HepG2 (cell line): ENCODE measurements around the gene PPP4C. TPM values are rescaled to one million over a fixed set of nuclear protein-coding genes. Genes with fewer than 3 reads are reported as not detected.

Experiments
- CBX2 ChIP-seq, 2 experiments: fragments of 200-600 bp in 1 of 2; sonication (generic); formaldehyde crosslinking in 1 of 2; IDR thresholded peaks; 2 replicates each; pipeline versions ENCODE4 v1.7.0 to v1.8.1; 2018 to 2022; ENCODE audit warnings: low read depth in 2 of 2, low read length in 1 of 2, mild to moderate bottlenecking in 1 of 2, missing genetic modification reagents in 1 of 2
- GTF2F1 ChIP-seq: fragments of 150-350 bp; IDR thresholded peaks from 2 replicates; pipeline ENCODE4 v1.6.1; 2014; ENCODE audit warnings: low read length
- HOXA3 ChIP-seq: sonication (generic); formaldehyde crosslinking; IDR thresholded peaks from 2 replicates; pipeline ENCODE4 v1.5.0; 2020; ENCODE audit warnings: missing genetic modification reagents
- KDM4B ChIP-seq: sonication (generic); formaldehyde crosslinking; IDR thresholded peaks from 2 replicates; pipeline ENCODE4 v1.4.0; 2020; ENCODE audit warnings: missing genetic modification reagents
- POLR2AphosphoS2 ChIP-seq: IDR thresholded peaks from 2 replicates; pipeline ENCODE4 v1.6.1; 2011; ENCODE audit warnings: low read depth, low read length, improper control_type of control experiment
- SKI ChIP-seq: fragments of 450-650 bp; IDR thresholded peaks from one replicate; pipeline ENCODE4 v1.6.1; 2018; ENCODE audit warnings: mild to moderate bottlenecking; ENCODE audit not compliant: partially characterized antibody
- TBL1XR1 ChIP-seq: fragments of 150-350 bp; IDR thresholded peaks from 2 replicates; pipeline ENCODE4 v1.6.1; 2014; ENCODE audit warnings: borderline replicate concordance, low read length; ENCODE audit not compliant: partially characterized antibody
- ZC3H4 ChIP-seq: sonication (generic); formaldehyde crosslinking; IDR thresholded peaks from 2 replicates; pipeline ENCODE4 v1.4.0; 2020; ENCODE audit warnings: missing genetic modification reagents, borderline replicate concordance
- ZKSCAN5 ChIP-seq: sonication (generic); formaldehyde crosslinking; IDR thresholded peaks from 2 replicates; pipeline ENCODE4 v1.5.1; 2020; ENCODE audit warnings: mild to moderate bottlenecking, missing genetic modification reagents
- ZNF10 ChIP-seq: sonication (generic); formaldehyde crosslinking; IDR thresholded peaks from 2 replicates; pipeline ENCODE4 v1.4.0; 2020; ENCODE audit warnings: mild to moderate bottlenecking, low read depth, missing genetic modification reagents, borderline replicate concordance
- ZNF335 ChIP-seq: sonication (generic); formaldehyde crosslinking; IDR thresholded peaks from 2 replicates; pipeline ENCODE4 v1.4.0; 2020; ENCODE audit warnings: missing genetic modification reagents
- ZNF615 ChIP-seq: sonication (generic); formaldehyde crosslinking; IDR thresholded peaks from 2 replicates; pipeline ENCODE4 v1.5.0; 2020; ENCODE audit warnings: mild to moderate bottlenecking, missing genetic modification reagents, borderline replicate concordance
- ZNF616 ChIP-seq: sonication (generic); formaldehyde crosslinking; IDR thresholded peaks from 2 replicates; pipeline ENCODE4 v1.5.0; 2020; ENCODE audit warnings: low read depth, mild to moderate bottlenecking, missing genetic modification reagents
- ZNF629 ChIP-seq: sonication (generic); formaldehyde crosslinking; conservative IDR thresholded peaks from 2 replicates; pipeline ENCODE4 v1.5.0; 2020; ENCODE audit warnings: missing genetic modification reagents
- polyA plus RNA-seq, 8 experiments: library from polyadenylated mRNA; depleted of rRNA in 3 of 8; stranded (reverse) in 7 of 8; unstranded in 1 of 8; fragments of >200 nt; fragmentation: Illumina TruSeq in 4 of 8; extraction: Trizol in 4 of 8; gene quantifications; 2 replicates each; pipeline versions ENCODE4 v1.2.1 to v1.2.3, GENCODE V29; 2011 to 2016; ENCODE audit warnings: low read depth in 4 of 8, missing spikeins in 1 of 8, mixed read lengths in 1 of 8; ENCODE audit not compliant: insufficient read depth in 1 of 8
- total RNA-seq, 5 experiments: library from RNA; depleted of rRNA; stranded (reverse); fragments of >200 nt; fragmentation: Illumina TruSeq; extraction: Trizol; gene quantifications; 2 replicates each; pipeline ENCODE4 v1.2.3, GENCODE V29; 2016; ENCODE audit warnings: low read depth in 1 of 5
- TF ChIP-seq, protein P1 (sequence below): sonication (generic); formaldehyde crosslinking; IDR thresholded peaks from 2 replicates; pipeline ENCODE4 v1.9.0; 2021; ENCODE audit warnings: missing genetic modification reagents, borderline replicate concordance
- TF ChIP-seq, protein P2 (sequence below): sonication (generic); formaldehyde crosslinking; IDR thresholded peaks from 2 replicates; pipeline ENCODE4 v1.4.0; 2020; ENCODE audit warnings: missing genetic modification reagents
- TF ChIP-seq, protein P3 (sequence below): sonication (generic); formaldehyde crosslinking; IDR thresholded peaks from 2 replicates; pipeline ENCODE4 v1.4.0; 2020; ENCODE audit warnings: missing genetic modification reagents, low read depth, mild to moderate bottlenecking, borderline replicate concordance
- TF ChIP-seq, protein P4 (sequence below): sonication (generic); formaldehyde crosslinking; IDR thresholded peaks from 2 replicates; pipeline ENCODE4 v1.4.0; 2020; ENCODE audit warnings: missing genetic modification reagents, borderline replicate concordance
- TF ChIP-seq, protein P5 (sequence below): sonication (generic); formaldehyde crosslinking; IDR thresholded peaks from 2 replicates; pipeline ENCODE4 v1.4.0; 2020; ENCODE audit warnings: missing genetic modification reagents

Gene PPP4C
- total and polyA plus RNA-seq, 2 of the 13 experiments (the other 11 are each of a cell fraction or from before 2014, with no cell fraction given): 176 to 220 TPM

DNA sequence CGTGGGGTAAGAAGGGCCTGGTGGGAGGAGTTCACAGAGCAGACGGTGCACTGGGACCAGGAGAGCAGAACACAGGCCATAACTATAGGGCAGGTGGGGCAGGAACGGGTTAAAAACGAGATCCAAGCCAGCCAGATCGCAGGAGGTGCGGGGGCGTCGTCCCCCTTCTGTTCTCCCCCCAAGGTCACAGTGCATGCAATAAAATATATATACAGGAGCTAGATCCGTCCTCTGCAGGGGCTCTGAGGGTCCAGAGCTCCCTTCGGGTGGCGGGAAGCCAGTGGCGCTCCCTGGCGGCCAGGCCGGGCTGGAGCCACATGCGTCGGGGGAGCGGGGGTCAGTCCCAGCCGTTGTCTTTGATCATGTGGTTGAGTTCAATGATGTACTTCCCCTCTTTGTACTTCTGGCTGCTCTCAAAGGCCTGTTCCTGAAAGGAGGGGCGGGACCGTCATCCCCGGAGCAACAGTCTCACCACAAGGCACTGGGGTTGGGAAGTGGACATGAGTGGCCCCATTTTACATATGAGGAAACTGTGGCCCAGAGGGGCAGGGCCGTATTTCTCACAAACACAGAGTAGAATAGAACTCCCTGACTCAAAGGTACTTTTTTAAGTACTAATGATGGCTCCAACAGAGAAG lies 16.7 kb downstream of the PPP4C start (continued):
- TF ChIP-seq, protein P1, sequence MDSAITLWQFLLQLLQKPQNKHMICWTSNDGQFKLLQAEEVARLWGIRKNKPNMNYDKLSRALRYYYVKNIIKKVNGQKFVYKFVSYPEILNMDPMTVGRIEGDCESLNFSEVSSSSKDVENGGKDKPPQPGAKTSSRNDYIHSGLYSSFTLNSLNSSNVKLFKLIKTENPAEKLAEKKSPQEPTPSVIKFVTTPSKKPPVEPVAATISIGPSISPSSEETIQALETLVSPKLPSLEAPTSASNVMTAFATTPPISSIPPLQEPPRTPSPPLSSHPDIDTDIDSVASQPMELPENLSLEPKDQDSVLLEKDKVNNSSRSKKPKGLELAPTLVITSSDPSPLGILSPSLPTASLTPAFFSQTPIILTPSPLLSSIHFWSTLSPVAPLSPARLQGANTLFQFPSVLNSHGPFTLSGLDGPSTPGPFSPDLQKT (CRISPR knock-in tag): no peak
- TF ChIP-seq ZNF335 (no peak), ZNF10 (CRISPR knock-in tag) (no peak), GTF2F1 (no peak), SKI (peak; percentile 68), KDM4B (CRISPR knock-in tag) (0 out of 2 replicates have a peak, but pooled peaks have one; percentile 48), POLR2AphosphoS2 (no peak), ZNF629 (CRISPR knock-in tag) (peak; percentile 99), HOXA3 (CRISPR knock-in tag) (peak; percentile 80), CBX2 (IDR thresholded peaks at IDR 0.05; ENCODE audit: low read depth, low read length) (no peak), CBX2 (CRISPR knock-in tag; IDR thresholded peaks at IDR 0.05; ENCODE audit: low read depth) (no peak), ZNF616 (CRISPR knock-in tag) (no peak), ZNF615 (CRISPR knock-in tag) (0 out of 2 replicates have a peak, but pooled peaks have one; percentile 96), ZC3H4 (CRISPR knock-in tag) (no peak), TBL1XR1 (peak; percentile 20), ZKSCAN5 (CRISPR knock-in tag) (no peak)
- TF ChIP-seq, protein P2, sequence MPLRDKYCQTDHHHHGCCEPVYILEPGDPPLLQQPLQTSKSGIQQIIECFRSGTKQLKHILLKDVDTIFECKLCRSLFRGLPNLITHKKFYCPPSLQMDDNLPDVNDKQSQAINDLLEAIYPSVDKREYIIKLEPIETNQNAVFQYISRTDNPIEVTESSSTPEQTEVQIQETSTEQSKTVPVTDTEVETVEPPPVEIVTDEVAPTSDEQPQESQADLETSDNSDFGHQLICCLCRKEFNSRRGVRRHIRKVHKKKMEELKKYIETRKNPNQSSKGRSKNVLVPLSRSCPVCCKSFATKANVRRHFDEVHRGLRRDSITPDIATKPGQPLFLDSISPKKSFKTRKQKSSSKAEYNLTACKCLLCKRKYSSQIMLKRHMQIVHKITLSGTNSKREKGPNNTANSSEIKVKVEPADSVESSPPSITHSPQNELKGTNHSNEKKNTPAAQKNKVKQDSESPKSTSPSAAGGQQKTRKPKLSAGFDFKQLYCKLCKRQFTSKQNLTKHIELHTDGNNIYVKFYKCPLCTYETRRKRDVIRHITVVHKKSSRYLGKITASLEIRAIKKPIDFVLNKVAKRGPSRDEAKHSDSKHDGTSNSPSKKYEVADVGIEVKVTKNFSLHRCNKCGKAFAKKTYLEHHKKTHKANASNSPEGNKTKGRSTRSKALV: peak; percentile 72; the same call in 1 of the 2 replicates
- TF ChIP-seq, protein P3, sequence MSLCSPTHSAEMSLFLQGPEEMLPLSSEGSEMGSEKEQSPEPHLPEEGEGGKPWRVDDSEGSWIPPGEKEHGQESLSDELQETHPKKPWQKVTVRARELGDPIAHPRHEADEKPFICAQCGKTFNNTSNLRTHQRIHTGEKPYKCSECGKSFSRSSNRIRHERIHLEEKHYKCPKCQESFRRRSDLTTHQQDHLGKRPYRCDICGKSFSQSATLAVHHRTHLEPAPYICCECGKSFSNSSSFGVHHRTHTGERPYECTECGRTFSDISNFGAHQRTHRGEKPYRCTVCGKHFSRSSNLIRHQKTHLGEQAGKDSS (CRISPR knock-in tag): peak; percentile 91; the same call in 1 of the 2 replicates
- TF ChIP-seq, protein P4, sequence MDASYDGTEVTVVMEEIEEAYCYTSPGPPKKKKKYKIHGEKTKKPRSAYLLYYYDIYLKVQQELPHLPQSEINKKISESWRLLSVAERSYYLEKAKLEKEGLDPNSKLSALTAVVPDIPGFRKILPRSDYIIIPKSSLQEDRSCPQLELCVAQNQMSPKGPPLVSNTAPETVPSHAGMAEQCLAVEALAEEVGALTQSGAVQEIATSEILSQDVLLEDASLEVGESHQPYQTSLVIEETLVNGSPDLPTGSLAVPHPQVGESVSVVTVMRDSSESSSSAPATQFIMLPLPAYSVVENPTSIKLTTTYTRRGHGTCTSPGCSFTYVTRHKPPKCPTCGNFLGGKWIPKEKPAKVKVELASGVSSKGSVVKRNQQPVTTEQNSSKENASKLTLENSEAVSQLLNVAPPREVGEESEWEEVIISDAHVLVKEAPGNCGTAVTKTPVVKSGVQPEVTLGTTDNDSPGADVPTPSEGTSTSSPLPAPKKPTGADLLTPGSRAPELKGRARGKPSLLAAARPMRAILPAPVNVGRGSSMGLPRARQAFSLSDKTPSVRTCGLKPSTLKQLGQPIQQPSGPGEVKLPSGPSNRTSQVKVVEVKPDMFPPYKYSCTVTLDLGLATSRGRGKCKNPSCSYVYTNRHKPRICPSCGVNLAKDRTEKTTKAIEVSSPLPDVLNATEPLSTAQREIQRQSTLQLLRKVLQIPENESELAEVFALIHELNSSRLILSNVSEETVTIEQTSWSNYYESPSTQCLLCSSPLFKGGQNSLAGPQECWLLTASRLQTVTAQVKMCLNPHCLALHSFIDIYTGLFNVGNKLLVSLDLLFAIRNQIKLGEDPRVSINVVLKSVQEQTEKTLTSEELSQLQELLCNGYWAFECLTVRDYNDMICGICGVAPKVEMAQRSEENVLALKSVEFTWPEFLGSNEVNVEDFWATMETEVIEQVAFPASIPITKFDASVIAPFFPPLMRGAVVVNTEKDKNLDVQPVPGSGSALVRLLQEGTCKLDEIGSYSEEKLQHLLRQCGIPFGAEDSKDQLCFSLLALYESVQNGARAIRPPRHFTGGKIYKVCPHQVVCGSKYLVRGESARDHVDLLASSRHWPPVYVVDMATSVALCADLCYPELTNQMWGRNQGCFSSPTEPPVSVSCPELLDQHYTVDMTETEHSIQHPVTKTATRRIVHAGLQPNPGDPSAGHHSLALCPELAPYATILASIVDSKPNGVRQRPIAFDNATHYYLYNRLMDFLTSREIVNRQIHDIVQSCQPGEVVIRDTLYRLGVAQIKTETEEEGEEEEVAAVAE (CRISPR knock-in tag): no peak
- TF ChIP-seq, protein P5, sequence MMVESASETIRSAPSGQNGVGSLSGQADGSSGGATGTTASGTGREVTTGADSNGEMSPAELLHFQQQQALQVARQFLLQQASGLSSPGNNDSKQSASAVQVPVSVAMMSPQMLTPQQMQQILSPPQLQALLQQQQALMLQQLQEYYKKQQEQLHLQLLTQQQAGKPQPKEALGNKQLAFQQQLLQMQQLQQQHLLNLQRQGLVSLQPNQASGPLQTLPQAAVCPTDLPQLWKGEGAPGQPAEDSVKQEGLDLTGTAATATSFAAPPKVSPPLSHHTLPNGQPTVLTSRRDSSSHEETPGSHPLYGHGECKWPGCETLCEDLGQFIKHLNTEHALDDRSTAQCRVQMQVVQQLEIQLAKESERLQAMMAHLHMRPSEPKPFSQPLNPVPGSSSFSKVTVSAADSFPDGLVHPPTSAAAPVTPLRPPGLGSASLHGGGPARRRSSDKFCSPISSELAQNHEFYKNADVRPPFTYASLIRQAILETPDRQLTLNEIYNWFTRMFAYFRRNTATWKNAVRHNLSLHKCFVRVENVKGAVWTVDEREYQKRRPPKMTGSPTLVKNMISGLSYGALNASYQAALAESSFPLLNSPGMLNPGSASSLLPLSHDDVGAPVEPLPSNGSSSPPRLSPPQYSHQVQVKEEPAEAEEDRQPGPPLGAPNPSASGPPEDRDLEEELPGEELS (CRISPR knock-in tag): no peak; the same call in 1 of the 2 replicates
